ENCODE measurements around the gene RHBDL2.
"Not testable (repeated sequence)": the region's sequence is repeated elsewhere in the genome, so short reads cannot be mapped to it uniquely, and the experiment has no call there.

RHBDL2 gene

GRCh38 chr1:38929476-38929875 lies 12.2 kb downstream of the RHBDL2 start:
- Histone ChIP-seq H3K9me3 (ENCODE audit: low read length) (no peaks in the 10 kb centered on the region), H3K27ac (ENCODE audit: low read depth, low read length) (no peak overlapping the region), H3K9ac (ENCODE audit: low read length) (no peak overlapping the region), H3K4me3 (ENCODE audit: low read depth in 1 of 2, low read length in 2 of 2) (no peak overlapping the region), H3K4me1 (ENCODE audit: insufficient read depth, low read length) (no peaks in the 10 kb centered on the region), H3K27me3 (ENCODE audit: control insufficient read depth in 1 of 2, insufficient read depth in 2 of 2, low read length in 2 of 2) (no peaks in the 10 kb centered on the region), H3K36me3 (ENCODE audit: insufficient read depth, low read length) (no peaks in the 10 kb centered on the region)

DNA sequence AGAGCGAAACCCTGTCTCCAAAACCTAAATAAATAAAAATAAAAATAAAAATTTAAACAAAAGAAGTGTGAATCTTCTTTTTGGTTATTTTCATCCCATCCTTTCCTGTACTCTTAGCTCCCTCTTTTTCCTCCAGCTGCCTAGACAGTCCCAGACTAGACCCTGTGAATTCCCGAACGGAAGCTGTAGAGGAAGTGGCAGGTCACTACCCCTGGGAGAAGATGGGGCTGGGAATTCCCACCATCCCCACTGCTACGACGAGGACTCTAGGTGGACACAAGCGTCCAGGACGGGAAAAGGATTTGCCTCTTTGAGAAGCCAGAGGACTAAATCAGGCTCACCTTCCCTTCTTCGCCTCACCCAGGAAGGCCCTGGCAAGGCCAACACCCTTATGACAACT lies 12.6 kb downstream of the RHBDL2 start:
- Histone ChIP-seq H3K4me1 (ENCODE audit: insufficient read depth, low read length) (no peaks in the 10 kb centered on the region), H3K36me3 (ENCODE audit: insufficient read depth, low read length) (no peaks in the 10 kb centered on the region), H3K9ac (ENCODE audit: low read length) (no peak overlapping the region), H3K9me3 (ENCODE audit: low read length) (no peaks in the 10 kb centered on the region), H3K27me3 (ENCODE audit: control insufficient read depth in 1 of 2, insufficient read depth in 2 of 2, low read length in 2 of 2) (no peaks in the 10 kb centered on the region), H3K4me3 (ENCODE audit: low read depth in 1 of 2, low read length in 2 of 2) (no peak overlapping the region), H3K27ac (ENCODE audit: low read depth, low read length) (no peak overlapping the region)

DNA sequence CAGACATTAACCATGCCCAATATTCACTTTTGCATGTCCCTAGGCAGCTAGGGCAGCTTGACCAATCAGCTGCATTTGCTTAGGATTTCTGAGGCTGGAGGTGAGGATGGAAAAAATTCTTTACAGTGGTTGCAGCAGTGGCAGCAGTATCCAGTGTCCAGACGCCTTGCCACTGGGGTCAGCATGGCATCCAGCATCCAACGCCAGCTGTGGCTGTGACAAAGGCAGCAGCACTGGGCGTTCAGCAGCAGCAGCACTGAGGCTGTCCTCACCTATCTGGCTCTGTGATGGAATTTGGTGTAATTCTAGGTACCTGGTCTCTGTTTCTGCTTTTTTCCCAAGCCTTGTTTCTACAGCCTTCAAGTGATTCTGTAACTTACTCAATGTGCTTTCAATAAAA lies 15.5 kb downstream of the RHBDL2 start:
- Histone ChIP-seq H3K27me3 (ENCODE audit: control insufficient read depth in 1 of 2, insufficient read depth in 2 of 2, low read length in 2 of 2) (no peaks in the 10 kb centered on the region), H3K27ac (ENCODE audit: low read depth, low read length) (no peak overlapping the region), H3K4me1 (ENCODE audit: insufficient read depth, low read length) (no peaks in the 10 kb centered on the region), H3K9ac (ENCODE audit: low read length) (no peak overlapping the region), H3K9me3 (ENCODE audit: low read length) (no peaks in the 10 kb centered on the region), H3K36me3 (ENCODE audit: insufficient read depth, low read length) (no peaks in the 10 kb centered on the region), H3K4me3 (ENCODE audit: low read depth in 1 of 2, low read length in 2 of 2) (no peak overlapping the region)

GRCh38 chr1:38925391-38925790 lies 16.2 kb downstream of the RHBDL2 start:
- no peaks in the 10 kb centered on the region for H3K4me1 ChIP-seq (ENCODE audit: insufficient read depth, low read length)
- no peaks in the 10 kb centered on the region for H3K27me3 ChIP-seq (ENCODE audit: control insufficient read depth in 1 of 2, insufficient read depth in 2 of 2, low read length in 2 of 2)
- H3K9ac ChIP-seq (ENCODE audit: low read length) = no peak overlapping the region
- H3K4me3 ChIP-seq (ENCODE audit: low read depth in 1 of 2, low read length in 2 of 2) = no peak overlapping the region
- H3K36me3 ChIP-seq (ENCODE audit: insufficient read depth, low read length) = no peaks in the 10 kb centered on the region
- no peak overlapping the region for H3K27ac ChIP-seq (ENCODE audit: low read depth, low read length)
- no peaks in the 10 kb centered on the region for H3K9me3 ChIP-seq (ENCODE audit: low read length)

- Histone ChIP-seq H3K4me1 (ENCODE audit: insufficient read depth, low read length) (no peaks in the 10 kb centered on the region), H3K27ac (ENCODE audit: low read depth, low read length) (no peak overlapping the region), H3K9me3 (ENCODE audit: low read length) (no peaks in the 10 kb centered on the region), H3K27me3 (ENCODE audit: control insufficient read depth in 1 of 2, insufficient read depth in 2 of 2, low read length in 2 of 2) (no peaks in the 10 kb centered on the region), H3K36me3 (ENCODE audit: insufficient read depth, low read length) (no peaks in the 10 kb centered on the region), H3K4me3 (ENCODE audit: low read depth in 1 of 2, low read length in 2 of 2) (no peak overlapping the region), H3K9ac (ENCODE audit: low read length) (no peak overlapping the region)
Observed at GRCh38 chr1:38923607-38924006, 18.0 kb downstream of the RHBDL2 start.

DNA sequence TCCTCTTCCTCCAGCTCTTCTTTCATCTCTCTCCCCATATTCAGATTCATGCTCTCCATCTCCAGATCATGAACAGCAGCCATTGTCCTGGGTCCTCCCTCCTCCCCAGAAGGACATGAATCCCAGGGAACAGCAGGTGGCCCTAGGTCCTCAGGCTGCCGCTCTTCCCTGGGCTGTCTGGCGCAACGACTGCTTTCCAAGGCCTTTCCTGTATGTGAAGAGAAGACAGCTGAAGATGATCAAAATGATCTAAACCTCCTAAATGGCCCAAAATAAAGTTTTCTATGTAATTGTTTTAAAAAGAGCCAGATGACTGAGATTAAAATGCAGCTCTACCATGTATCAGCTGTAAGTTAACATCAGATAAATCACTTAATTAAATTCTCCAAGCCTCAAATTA lies 22.5 kb downstream of the RHBDL2 start:
- Histone ChIP-seq H3K4me3 (ENCODE audit: low read depth in 1 of 2, low read length in 2 of 2) (no peak overlapping the region), H3K9me3 (ENCODE audit: low read length) (no peaks in the 10 kb centered on the region), H3K27me3 (ENCODE audit: control insufficient read depth in 1 of 2, insufficient read depth in 2 of 2, low read length in 2 of 2) (no peaks in the 10 kb centered on the region), H3K27ac (ENCODE audit: low read depth, low read length) (no peak overlapping the region), H3K36me3 (ENCODE audit: insufficient read depth, low read length) (no peaks in the 10 kb centered on the region), H3K9ac (ENCODE audit: low read length) (no peak overlapping the region), H3K4me1 (ENCODE audit: insufficient read depth, low read length) (no peaks in the 10 kb centered on the region)

GRCh38 chr1:38918568-38918967 lies 23.1 kb downstream of the RHBDL2 start:
- H3K27ac ChIP-seq (ENCODE audit: low read depth, low read length) = no peak overlapping the region
- H3K36me3 ChIP-seq (ENCODE audit: insufficient read depth, low read length) = no peaks in the 10 kb centered on the region
- no peak overlapping the region for H3K9ac ChIP-seq (ENCODE audit: low read length)
- H3K4me1 ChIP-seq (ENCODE audit: insufficient read depth, low read length) = no peaks in the 10 kb centered on the region
- H3K27me3 ChIP-seq (ENCODE audit: control insufficient read depth in 1 of 2, insufficient read depth in 2 of 2, low read length in 2 of 2) = no peaks in the 10 kb centered on the region
- H3K9me3 ChIP-seq (ENCODE audit: low read length) = no peaks in the 10 kb centered on the region
- no peak overlapping the region for H3K4me3 ChIP-seq (ENCODE audit: low read depth in 1 of 2, low read length in 2 of 2)

GRCh38 chr1:38917772-38918171 lies 23.9 kb downstream of the RHBDL2 start:
- Histone ChIP-seq H3K9ac (ENCODE audit: low read length) (no peak overlapping the region), H3K9me3 (ENCODE audit: low read length) (no peaks in the 10 kb centered on the region), H3K27me3 (ENCODE audit: control insufficient read depth in 1 of 2, insufficient read depth in 2 of 2, low read length in 2 of 2) (no peaks in the 10 kb centered on the region), H3K4me3 (ENCODE audit: low read depth in 1 of 2, low read length in 2 of 2) (no peak overlapping the region), H3K4me1 (ENCODE audit: insufficient read depth, low read length) (no peaks in the 10 kb centered on the region), H3K36me3 (ENCODE audit: insufficient read depth, low read length) (no peaks in the 10 kb centered on the region), H3K27ac (ENCODE audit: low read depth, low read length) (no peak overlapping the region)

DNA sequence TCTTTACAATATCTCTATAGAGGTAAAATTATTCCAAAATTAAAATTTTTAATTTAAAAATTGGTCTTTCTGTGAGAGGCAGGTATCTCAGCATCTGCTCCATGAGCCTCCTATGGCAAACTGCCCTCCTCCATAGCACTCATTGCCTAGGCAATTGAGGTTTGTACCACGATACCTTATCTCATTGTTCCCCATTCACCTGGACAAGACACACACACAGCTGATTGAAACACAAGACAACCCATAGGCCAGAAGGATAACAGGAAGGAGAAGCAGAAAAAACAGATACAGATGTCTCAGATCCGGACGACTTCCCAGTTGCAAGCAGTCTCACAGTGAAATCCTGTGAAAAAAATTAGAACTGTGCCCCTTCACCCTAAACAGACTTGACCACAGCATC lies 24.3 kb downstream of the RHBDL2 start:
- no peaks in the 10 kb centered on the region for H3K27me3 ChIP-seq (ENCODE audit: control insufficient read depth in 1 of 2, insufficient read depth in 2 of 2, low read length in 2 of 2)
- no peaks in the 10 kb centered on the region for H3K36me3 ChIP-seq (ENCODE audit: insufficient read depth, low read length)
- no peak overlapping the region for H3K9ac ChIP-seq (ENCODE audit: low read length)
- no peak overlapping the region for H3K27ac ChIP-seq (ENCODE audit: low read depth, low read length)
- no peak overlapping the region for H3K4me3 ChIP-seq (ENCODE audit: low read depth in 1 of 2, low read length in 2 of 2)
- H3K4me1 ChIP-seq (ENCODE audit: insufficient read depth, low read length) = no peaks in the 10 kb centered on the region
- no peaks in the 10 kb centered on the region for H3K9me3 ChIP-seq (ENCODE audit: low read length)

DNA sequence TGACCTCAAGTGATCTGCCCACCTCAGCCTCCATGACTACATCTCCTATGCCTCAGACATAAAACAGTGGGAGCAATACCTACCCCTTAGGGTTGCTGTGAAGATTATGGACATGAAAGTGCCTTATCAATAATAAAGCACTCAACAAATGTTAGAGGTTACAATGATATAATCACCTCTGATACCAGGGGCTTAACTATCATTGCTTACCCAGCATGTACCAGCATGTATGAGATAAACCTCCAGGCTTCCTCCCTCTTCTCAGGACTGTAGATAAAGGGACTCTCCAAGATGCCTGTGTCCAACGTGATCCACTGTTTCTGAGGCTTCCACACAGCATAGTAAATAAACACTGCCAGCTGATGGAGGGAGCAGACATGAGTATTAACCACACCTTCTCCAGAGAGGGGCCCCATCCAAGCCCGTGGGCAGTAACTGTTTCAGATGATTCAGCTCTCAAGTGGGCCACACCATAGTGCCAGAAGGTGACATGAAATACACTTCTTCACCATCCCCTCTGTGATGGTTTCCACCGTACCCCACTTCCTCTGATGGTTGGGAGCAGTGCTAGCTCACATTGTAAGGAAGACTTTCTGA lies 26.2 kb downstream of the RHBDL2 start:
- no peak overlapping the region for H3K9ac ChIP-seq (ENCODE audit: low read length)
- H3K27me3 ChIP-seq (ENCODE audit: control insufficient read depth in 1 of 2, insufficient read depth in 2 of 2, low read length in 2 of 2) = no peaks in the 10 kb centered on the region
- H3K36me3 ChIP-seq (ENCODE audit: insufficient read depth, low read length) = no peaks in the 10 kb centered on the region
- no peak overlapping the region for H3K27ac ChIP-seq (ENCODE audit: low read depth, low read length)
- H3K9me3 ChIP-seq (ENCODE audit: low read length) = no peaks in the 10 kb centered on the region
- H3K4me3 ChIP-seq (ENCODE audit: low read depth in 1 of 2, low read length in 2 of 2) = no peak overlapping the region
- no peaks in the 10 kb centered on the region for H3K4me1 ChIP-seq (ENCODE audit: insufficient read depth, low read length)

DNA sequence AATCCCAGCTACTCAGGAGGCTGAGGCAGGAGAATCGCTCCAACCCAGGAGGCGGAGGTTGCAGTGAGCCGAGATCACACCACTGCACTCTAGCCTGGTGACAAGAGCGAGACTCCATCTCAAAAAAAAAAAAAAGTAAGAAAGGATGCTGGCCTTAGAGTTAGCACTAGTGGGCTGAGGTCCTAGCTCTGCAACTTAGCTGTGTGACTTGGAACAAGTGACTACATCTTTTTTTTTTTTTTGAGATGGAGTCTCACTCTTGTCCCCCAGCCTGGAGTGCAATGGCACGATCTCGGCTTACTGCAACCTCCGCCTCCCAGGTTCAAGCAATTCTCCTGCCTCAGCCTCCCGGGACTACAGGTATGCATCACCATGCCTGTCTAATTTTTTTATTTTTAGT lies 26.7 kb downstream of the RHBDL2 start:
- H3K9ac ChIP-seq (ENCODE audit: low read length); H3K4me1 ChIP-seq (ENCODE audit: insufficient read depth, low read length); H3K36me3 ChIP-seq (ENCODE audit: insufficient read depth, low read length); H3K27ac ChIP-seq (ENCODE audit: low read depth, low read length); H3K4me3 ChIP-seq (ENCODE audit: low read depth in 1 of 2, low read length in 2 of 2); H3K27me3 ChIP-seq (ENCODE audit: control insufficient read depth in 1 of 2, insufficient read depth in 2 of 2, low read length in 2 of 2); H3K9me3 ChIP-seq (ENCODE audit: low read length): not testable (repeated sequence)

- Histone ChIP-seq H3K27me3 (ENCODE audit: control insufficient read depth in 1 of 2, insufficient read depth in 2 of 2, low read length in 2 of 2) (no peaks in the 10 kb centered on the region), H3K4me1 (ENCODE audit: insufficient read depth, low read length) (no peaks in the 10 kb centered on the region), H3K9ac (ENCODE audit: low read length) (no peak overlapping the region), H3K27ac (ENCODE audit: low read depth, low read length) (no peak overlapping the region), H3K9me3 (ENCODE audit: low read length) (no peaks in the 10 kb centered on the region), H3K36me3 (ENCODE audit: insufficient read depth, low read length) (no peaks in the 10 kb centered on the region), H3K4me3 (ENCODE audit: low read depth in 1 of 2, low read length in 2 of 2) (no peak overlapping the region)
Observed at GRCh38 chr1:38908821-38909220, 32.8 kb downstream of the RHBDL2 start.

All from muscle layer of colon (tissue), 2 donors.